Keratinocyte (primary cell): Measurements from ENCODE around the gene FHOD3. TPM values are rescaled to one million over a fixed set of nuclear protein-coding genes. Genes with fewer than 3 reads are reported as not detected.

ENCODE experiments used
- DNase-seq: peaks from one replicate; pipeline ENCODE4 v3.0.0-alpha.2; 2011; ENCODE audit warnings: low read depth, missing footprints, low spot score
- FAIRE-seq: peaks from 2 replicates; lab custom pipeline; 2011; peaks lifted over from hg19 to GRCh38; lab: Jason Lieb, UNC
- H2AFZ ChIP-seq: 2 replicates; pipeline ENCODE4 v1.6.0; 2012; ENCODE audit warnings: low read length, control low read depth, inconsistent platforms; ENCODE audit not compliant: control insufficient read depth
- H3K27ac ChIP-seq: 2 replicates; pipeline ENCODE4 v1.5.1; 2011; ENCODE audit warnings: low read length; ENCODE audit not compliant: control insufficient read depth, insufficient read depth
- H3K27me3 ChIP-seq: 3 replicates; pipeline ENCODE4 v1.6.0; 2011; ENCODE audit warnings: low read length; ENCODE audit not compliant: control insufficient read depth, insufficient read depth; ENCODE audit errors: extremely low read depth
- H3K36me3 ChIP-seq, 2 experiments: 2 replicates in 1 of 2; 3 replicates in 1 of 2; pipeline ENCODE4 v1.5.1; 2011; ENCODE audit warnings: low read length in 2 of 2, mild to moderate bottlenecking in 1 of 2; ENCODE audit not compliant: control insufficient read depth in 2 of 2, insufficient read depth in 2 of 2; ENCODE audit errors: extremely low read depth in 1 of 2
- H3K4me1 ChIP-seq: 3 replicates; pipeline ENCODE4 v1.5.1; 2011; ENCODE audit warnings: low read length; ENCODE audit not compliant: control insufficient read depth, insufficient read depth; ENCODE audit errors: extremely low read depth
- H3K4me2 ChIP-seq: 3 replicates; pipeline ENCODE4 v1.6.0; 2011; ENCODE audit warnings: low read depth, low read length; ENCODE audit not compliant: control insufficient read depth, insufficient read depth; ENCODE audit errors: extremely low read depth
- H3K4me3 ChIP-seq, 3 experiments: fragments of 200-600 bp in 1 of 3; sonication (generic) in 1 of 3; 2 replicates in 2 of 3; 3 replicates in 1 of 3; pipeline ENCODE4 v1.5.1; 2011 to 2016; ENCODE audit warnings: low read length in 3 of 3, mild to moderate bottlenecking in 3 of 3, control low read depth in 2 of 3, inconsistent platforms in 1 of 3, low read depth in 1 of 3, mixed read lengths in 1 of 3, mixed run types in 1 of 3, moderate library complexity in 1 of 3; ENCODE audit not compliant: control insufficient read depth in 2 of 3, insufficient read depth in 2 of 3; ENCODE audit errors: extremely low read depth in 1 of 3
- H3K79me2 ChIP-seq: 2 replicates; pipeline ENCODE4 v1.6.0; 2012; ENCODE audit warnings: low read length; ENCODE audit not compliant: control insufficient read depth, insufficient read depth
- H3K9ac ChIP-seq: 3 replicates; pipeline ENCODE4 v1.6.0; 2011; ENCODE audit warnings: low read length; ENCODE audit not compliant: control insufficient read depth, insufficient read depth; ENCODE audit errors: extremely low read depth
- H3K9me1 ChIP-seq: 3 replicates; pipeline ENCODE4 v1.6.0; 2011; ENCODE audit warnings: low read length; ENCODE audit not compliant: control insufficient read depth, insufficient read depth; ENCODE audit errors: extremely low read depth
- H3K9me3 ChIP-seq: 2 replicates; pipeline ENCODE4 v1.5.1; 2012; ENCODE audit warnings: low read depth, low read length; ENCODE audit not compliant: control insufficient read depth
- H4K20me1 ChIP-seq: 3 replicates; pipeline ENCODE4 v1.6.0; 2011; ENCODE audit warnings: low read length; ENCODE audit not compliant: control insufficient read depth, insufficient read depth; ENCODE audit errors: extremely low read depth
- EZH2 ChIP-seq: IDR thresholded peaks from one replicate; pipeline ENCODE4 v1.6.1; 2012; ENCODE audit warnings: inconsistent platforms, mild to moderate bottlenecking, low read length, moderate library complexity
- dilution Hi-C: fragments of 300-500 bp; cut with MboI; formaldehyde crosslinking; loops from one replicate; pipeline ENCODE4 v1.7.0; 2020; ENCODE audit warnings: low sequenced_read_pairs; ENCODE audit not compliant: extremely low pct_ligation_motif_present
- polyA plus RNA-seq, 5 experiments: library from polyadenylated mRNA; depleted of rRNA in 3 of 5; stranded (reverse) in 3 of 5; stranded (forward) in 1 of 5; unstranded in 1 of 5; fragments of >200 nt; gene quantifications; 1 replicate in 1 of 5; 2 replicates in 3 of 5; 3 replicates in 1 of 5; pipeline versions ENCODE4 v1.2.1 to v1.2.3, GENCODE V29; 2011 to 2012; ENCODE audit warnings: missing spikeins in 2 of 5, low read depth in 1 of 5, low replicate concordance in 1 of 5
- TF ChIP-seq, protein P1 (sequence below), 3 experiments: IDR thresholded peaks in 1 of 3; conservative IDR thresholded peaks in 1 of 3; optimal IDR thresholded peaks in 1 of 3; 2 replicates in 2 of 3; 3 replicates in 1 of 3; pipeline versions ENCODE3 to v1.5.1; 2011; ENCODE audit warnings: low read length in 3 of 3, mild to moderate bottlenecking in 3 of 3, moderate library complexity in 2 of 3, control low read depth in 1 of 3, inconsistent platforms in 1 of 3; ENCODE audit not compliant: insufficient read depth in 2 of 3; ENCODE audit errors: extremely low read depth in 1 of 3

The FHOD3 gene
- polyA plus RNA-seq, 1 donor (not counting 4 experiments of a cell fraction or from before 2014, with no cell fraction given), result 7.7 TPM

DNA sequence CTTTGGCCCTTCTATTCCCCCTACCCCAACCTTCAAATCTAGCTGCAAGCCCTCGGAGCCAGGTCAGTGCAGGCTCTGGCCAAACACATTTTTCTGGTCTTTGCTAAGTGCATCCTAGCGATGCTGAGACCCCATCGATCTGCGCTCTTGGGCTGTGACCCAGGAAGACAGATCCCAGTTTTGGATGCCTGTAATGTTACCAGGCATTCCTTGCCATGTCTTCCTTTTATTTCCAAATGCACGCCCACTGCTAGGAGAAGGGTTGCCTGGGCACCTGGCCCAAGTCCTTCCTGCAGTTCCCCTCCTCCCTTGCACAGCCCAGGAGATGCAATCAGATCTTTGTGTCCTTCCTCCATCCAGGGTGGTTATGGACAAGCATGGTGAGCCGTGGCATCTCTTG lies 406.6 kb downstream of the FHOD3 start:
- Histone ChIP-seq H3K36me3 (no peaks in the 10 kb centered on the region), H3K27ac (no peak overlapping the region), H3K9ac (no peak overlapping the region), H3K9me3 (no peaks in the 10 kb centered on the region), H3K4me2 (no peak overlapping the region), H3K79me2 (no peaks in the 10 kb centered on the region), H3K4me1 (no peaks in the 10 kb centered on the region), H2AFZ (no peak overlapping the region), H4K20me1 (no peaks in the 10 kb centered on the region), H3K9me1 (no peaks in the 10 kb centered on the region), H3K4me3 (no peak overlapping the region), H3K27me3 (no peaks in the 10 kb centered on the region)
- dilution Hi-C loops, result no loop called here
- TF ChIP-seq, protein P1, sequence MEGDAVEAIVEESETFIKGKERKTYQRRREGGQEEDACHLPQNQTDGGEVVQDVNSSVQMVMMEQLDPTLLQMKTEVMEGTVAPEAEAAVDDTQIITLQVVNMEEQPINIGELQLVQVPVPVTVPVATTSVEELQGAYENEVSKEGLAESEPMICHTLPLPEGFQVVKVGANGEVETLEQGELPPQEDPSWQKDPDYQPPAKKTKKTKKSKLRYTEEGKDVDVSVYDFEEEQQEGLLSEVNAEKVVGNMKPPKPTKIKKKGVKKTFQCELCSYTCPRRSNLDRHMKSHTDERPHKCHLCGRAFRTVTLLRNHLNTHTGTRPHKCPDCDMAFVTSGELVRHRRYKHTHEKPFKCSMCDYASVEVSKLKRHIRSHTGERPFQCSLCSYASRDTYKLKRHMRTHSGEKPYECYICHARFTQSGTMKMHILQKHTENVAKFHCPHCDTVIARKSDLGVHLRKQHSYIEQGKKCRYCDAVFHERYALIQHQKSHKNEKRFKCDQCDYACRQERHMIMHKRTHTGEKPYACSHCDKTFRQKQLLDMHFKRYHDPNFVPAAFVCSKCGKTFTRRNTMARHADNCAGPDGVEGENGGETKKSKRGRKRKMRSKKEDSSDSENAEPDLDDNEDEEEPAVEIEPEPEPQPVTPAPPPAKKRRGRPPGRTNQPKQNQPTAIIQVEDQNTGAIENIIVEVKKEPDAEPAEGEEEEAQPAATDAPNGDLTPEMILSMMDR (optimal IDR thresholded peaks at IDR 0.05 in 1 of 3, IDR thresholded peaks at IDR 0.05 in 1 of 3, conservative IDR thresholded peaks at IDR 0.05 in 1 of 3; ENCODE audit: extremely low read depth in 1 of 3, insufficient read depth in 2 of 3, low read length in 3 of 3), result no peak
- no peak for TF ChIP-seq EZH2
- no peak for FAIRE-seq
- DNase-seq, result no peak

DNA sequence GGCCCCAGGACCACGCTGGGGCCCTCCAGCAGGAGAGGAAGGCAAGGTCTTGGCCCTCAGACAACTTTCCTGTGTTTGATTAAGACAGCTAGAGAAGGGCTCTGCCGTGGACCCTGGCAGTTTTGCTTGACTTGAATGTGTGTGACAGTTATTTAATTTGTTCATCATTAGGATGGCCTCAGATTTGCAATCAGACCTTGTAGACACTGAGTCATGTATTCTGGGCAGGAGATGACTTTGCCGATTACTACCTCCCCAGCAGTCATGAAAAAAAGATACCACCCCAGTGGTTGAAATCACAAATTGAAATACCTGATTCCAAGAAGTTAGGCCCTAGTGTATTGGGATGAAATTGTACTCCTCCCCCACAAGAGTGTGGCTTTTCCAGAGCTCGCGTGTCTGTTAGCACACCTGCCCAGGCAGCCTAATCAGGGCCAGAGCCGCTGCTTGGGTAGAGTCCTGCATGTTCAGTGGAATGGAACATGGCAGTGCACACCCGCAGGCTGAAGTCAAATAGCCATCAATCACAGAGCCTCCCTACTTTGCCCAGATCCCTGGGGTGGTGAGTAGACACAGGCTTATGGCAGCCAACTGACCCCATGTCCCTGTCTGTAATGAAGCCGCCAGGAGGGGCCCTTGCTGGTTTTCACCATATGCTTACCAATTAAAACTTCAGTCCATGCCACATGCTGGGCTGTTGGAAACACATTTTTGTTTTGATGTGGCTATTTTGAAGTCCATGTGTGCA lies 408.8 kb downstream of the FHOD3 start:
- Histone ChIP-seq H3K9me1 (no peaks in the 10 kb centered on the region), H2AFZ (no peak overlapping the region), H3K4me1 (peaks cover 2% of the 10 kb centered on the region), H3K27me3 (no peaks in the 10 kb centered on the region), H3K4me2 (no peak overlapping the region), H3K27ac (no peak overlapping the region), H3K4me3 (no peak overlapping the region), H3K9ac (no peak overlapping the region), H3K79me2 (no peaks in the 10 kb centered on the region), H3K36me3 (no peaks in the 10 kb centered on the region), H4K20me1 (no peaks in the 10 kb centered on the region), H3K9me3 (no peaks in the 10 kb centered on the region)
- no peak for FAIRE-seq
- dilution Hi-C loops, result no loop called here
- DNase-seq, result no peak
- no peak for TF ChIP-seq EZH2
- TF ChIP-seq, protein P1 (optimal IDR thresholded peaks at IDR 0.05 in 1 of 3, IDR thresholded peaks at IDR 0.05 in 1 of 3, conservative IDR thresholded peaks at IDR 0.05 in 1 of 3; ENCODE audit: extremely low read depth in 1 of 3, insufficient read depth in 2 of 3, low read length in 3 of 3), result no peak
